Measurements from ENCODE around the gene DEPDC5.

GRCh38 chr22:31933816-31934482 is 180.1 kb downstream of the DEPDC5 start:
- TF ChIP-seq CTCF (conservative IDR thresholded peaks at IDR 0.05; ENCODE audit: low read depth, low read length) (no peak), EZH2 (IDR thresholded peaks at IDR 0.05; ENCODE audit: low read length, unreplicated experiment) (no peak)
